RWPE2 (cell line): ENCODE data around the gene DTWD2.
"Not testable (repeated sequence)": the region's sequence is repeated elsewhere in the genome, so short reads cannot be mapped to it uniquely, and the experiment has no call there.

Experiments
- ATAC-seq: fragments of 200-7000 bp; cut with Tn5 transposase; 3 replicates; pipeline ENCODE4 v1.9.1; 2021; ENCODE audit warnings: low read depth
- DNase-seq: peaks from one replicate; pipeline ENCODE4 v3.0.0-alpha.2; 2020; ENCODE audit warnings: low spot score
- H3K27ac ChIP-seq: fragments of 450-650 bp; 2 replicates; pipeline ENCODE4 v1.5.1; 2017; ENCODE audit warnings: mild to moderate bottlenecking; ENCODE audit not compliant: poor library complexity, severe bottlenecking
- H3K27me3 ChIP-seq: fragments of 250-450 bp; sonication (Bioruptor Pico); 2 replicates; pipeline ENCODE4 v1.5.1; 2021; ENCODE audit warnings: mild to moderate bottlenecking, moderate library complexity; ENCODE audit not compliant: insufficient read depth, poor library complexity, severe bottlenecking
- H3K36me3 ChIP-seq: fragments of 250-450 bp; sonication (Bioruptor Pico); 2 replicates; pipeline ENCODE4 v1.5.1; 2020; ENCODE audit warnings: low read depth, mild to moderate bottlenecking, moderate library complexity
- H3K4me1 ChIP-seq: fragments of 250-450 bp; sonication (Bioruptor Pico); 2 replicates; pipeline ENCODE4 v1.5.1; 2021; ENCODE audit warnings: mild to moderate bottlenecking, moderate library complexity; ENCODE audit not compliant: insufficient read depth, poor library complexity, severe bottlenecking
- H3K4me3 ChIP-seq: fragments of 250-450 bp; sonication (Bioruptor Pico); 2 replicates; pipeline ENCODE4 v1.5.1; 2021; ENCODE audit warnings: mild to moderate bottlenecking, moderate library complexity; ENCODE audit not compliant: severe bottlenecking
- H3K9me3 ChIP-seq: fragments of 250-450 bp; sonication (Bioruptor Pico); 2 replicates; pipeline ENCODE4 v1.5.1; 2021; ENCODE audit warnings: mild to moderate bottlenecking, moderate library complexity; ENCODE audit not compliant: severe bottlenecking
- TF ChIP-seq, protein P1 (sequence below): fragments of 450-650 bp; IDR thresholded peaks from one replicate; pipeline ENCODE4 v1.5.1; 2017; ENCODE audit warnings: mild to moderate bottlenecking, moderate library complexity; ENCODE audit not compliant: poor library complexity, severe bottlenecking

Gene DTWD2

DNA sequence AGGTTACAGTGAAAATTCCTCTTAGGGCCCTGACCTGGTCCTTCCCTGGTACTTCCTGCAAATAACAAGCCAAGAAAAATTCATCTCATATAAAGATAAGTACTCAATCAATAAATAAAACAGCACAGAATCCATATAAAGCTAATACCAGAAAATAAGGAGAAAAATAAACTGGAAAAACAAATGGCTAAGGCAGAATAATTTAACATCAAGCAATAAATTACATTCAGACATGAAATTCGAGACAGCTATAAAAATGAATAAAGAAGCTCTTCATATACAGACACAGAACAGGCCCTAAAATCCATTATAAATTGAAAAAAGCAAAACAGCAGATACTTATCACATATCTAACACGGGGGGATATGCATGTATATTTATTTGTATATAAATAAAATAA, 99.2 kb downstream of the DTWD2 start:
- ATAC-seq (no peak), DNase-seq (no peak)
- H3K27me3 ChIP-seq: no peaks in the 10 kb centered on the region
- H3K27ac ChIP-seq: no peak overlapping the region
- H3K36me3 ChIP-seq: no peaks in the 10 kb centered on the region
- TF ChIP-seq, protein P1, sequence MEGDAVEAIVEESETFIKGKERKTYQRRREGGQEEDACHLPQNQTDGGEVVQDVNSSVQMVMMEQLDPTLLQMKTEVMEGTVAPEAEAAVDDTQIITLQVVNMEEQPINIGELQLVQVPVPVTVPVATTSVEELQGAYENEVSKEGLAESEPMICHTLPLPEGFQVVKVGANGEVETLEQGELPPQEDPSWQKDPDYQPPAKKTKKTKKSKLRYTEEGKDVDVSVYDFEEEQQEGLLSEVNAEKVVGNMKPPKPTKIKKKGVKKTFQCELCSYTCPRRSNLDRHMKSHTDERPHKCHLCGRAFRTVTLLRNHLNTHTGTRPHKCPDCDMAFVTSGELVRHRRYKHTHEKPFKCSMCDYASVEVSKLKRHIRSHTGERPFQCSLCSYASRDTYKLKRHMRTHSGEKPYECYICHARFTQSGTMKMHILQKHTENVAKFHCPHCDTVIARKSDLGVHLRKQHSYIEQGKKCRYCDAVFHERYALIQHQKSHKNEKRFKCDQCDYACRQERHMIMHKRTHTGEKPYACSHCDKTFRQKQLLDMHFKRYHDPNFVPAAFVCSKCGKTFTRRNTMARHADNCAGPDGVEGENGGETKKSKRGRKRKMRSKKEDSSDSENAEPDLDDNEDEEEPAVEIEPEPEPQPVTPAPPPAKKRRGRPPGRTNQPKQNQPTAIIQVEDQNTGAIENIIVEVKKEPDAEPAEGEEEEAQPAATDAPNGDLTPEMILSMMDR: no peak
- H3K4me3 ChIP-seq: no peak overlapping the region
- H3K9me3 ChIP-seq: no peaks in the 10 kb centered on the region
- no peaks in the 10 kb centered on the region for H3K4me1 ChIP-seq

DNA sequence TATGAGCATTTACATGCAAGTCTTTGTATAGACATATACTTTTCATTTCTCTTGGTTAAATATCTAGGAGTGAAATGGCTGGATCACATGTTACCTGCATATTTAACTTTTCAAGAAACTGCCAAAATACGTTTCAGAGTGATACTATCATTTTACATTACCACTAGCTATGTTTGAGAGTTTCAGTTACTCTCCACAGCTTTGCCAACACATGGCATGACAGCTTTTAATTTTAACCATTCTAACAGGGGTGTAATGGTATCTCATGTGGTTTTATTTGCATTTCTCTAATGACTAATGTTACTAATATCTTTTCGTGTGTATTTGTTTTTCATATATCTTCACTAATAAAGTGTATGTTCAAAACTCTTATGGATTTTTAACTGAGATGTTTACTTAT, 99.8 kb downstream of the DTWD2 start:
- Histone ChIP-seq H3K36me3 (no peaks in the 10 kb centered on the region), H3K27ac (no peak overlapping the region), H3K4me1 (no peaks in the 10 kb centered on the region), H3K27me3 (no peaks in the 10 kb centered on the region), H3K4me3 (no peak overlapping the region), H3K9me3 (no peaks in the 10 kb centered on the region)
- DNase-seq (no peak), ATAC-seq (no peak)
- TF ChIP-seq, protein P1: no peak

- ATAC-seq (no peak), DNase-seq (no peak)
- H3K9me3 ChIP-seq: no peaks in the 10 kb centered on the region
- no peaks in the 10 kb centered on the region for H3K4me1 ChIP-seq
- TF ChIP-seq, protein P1: no peak
- H3K36me3 ChIP-seq: no peaks in the 10 kb centered on the region
- no peak overlapping the region for H3K27ac ChIP-seq
- peaks cover 4% of the 10 kb centered on the region for H3K27me3 ChIP-seq
- H3K4me3 ChIP-seq: no peak overlapping the region
Observed at GRCh38 chr5:118883362-118883761, 105.0 kb downstream of the DTWD2 start.

DNA sequence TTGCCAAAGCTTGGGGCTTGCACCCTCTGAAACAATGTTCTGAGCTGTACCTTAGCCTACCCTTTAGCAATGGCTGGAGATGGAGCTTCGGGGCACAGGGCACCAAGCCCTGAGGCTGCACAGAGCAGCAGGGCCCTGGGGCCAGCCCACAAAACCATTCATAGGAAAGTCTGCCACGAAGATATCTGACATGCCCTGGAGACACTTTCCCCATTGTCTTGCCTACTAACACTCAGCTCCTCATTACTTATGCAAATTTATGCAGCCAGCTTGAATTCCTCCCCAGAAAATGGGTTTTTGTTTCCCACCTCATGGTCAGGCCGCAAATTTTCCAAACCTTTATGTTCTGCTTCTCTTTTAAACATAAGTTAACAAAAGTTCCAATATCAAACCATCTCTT, 105.7 kb downstream of the DTWD2 start:
- TF ChIP-seq, protein P1: no peak
- no peaks in the 10 kb centered on the region for H3K4me1 ChIP-seq
- H3K9me3 ChIP-seq: no peaks in the 10 kb centered on the region
- H3K4me3 ChIP-seq: no peak overlapping the region
- H3K27me3 ChIP-seq: peaks cover 4% of the 10 kb centered on the region
- no peak overlapping the region for H3K27ac ChIP-seq
- ATAC-seq (no peak), DNase-seq (no peak)
- no peaks in the 10 kb centered on the region for H3K36me3 ChIP-seq

DNA sequence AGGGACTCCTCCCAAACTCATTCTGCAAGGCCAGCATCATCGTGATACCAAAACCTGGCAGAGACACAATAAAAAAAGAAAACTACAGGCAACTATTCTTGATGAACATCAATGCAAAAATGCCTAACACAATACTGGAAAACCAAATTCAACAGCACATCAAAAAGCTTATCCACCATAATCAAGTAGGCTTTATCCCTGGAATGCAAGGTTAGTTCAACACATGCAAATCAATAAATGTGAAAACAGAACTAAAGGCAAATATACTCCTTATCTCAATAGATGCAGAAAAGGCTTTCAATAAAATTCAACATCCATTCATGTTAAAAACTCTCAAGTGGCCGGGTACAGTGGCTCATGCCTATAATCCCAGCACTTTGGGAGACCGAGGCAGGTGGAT, 111.5 kb downstream of the DTWD2 start:
- H3K27ac ChIP-seq, H3K9me3 ChIP-seq, ATAC-seq, DNase-seq, H3K4me1 ChIP-seq, H3K27me3 ChIP-seq, H3K4me3 ChIP-seq, H3K36me3 ChIP-seq: not testable (repeated sequence)
